ENCODE results near the gene RPL13A. TPM values are rescaled to one million over a fixed set of nuclear protein-coding genes. Genes with fewer than 3 reads are reported as not detected.

Gene RPL13A
- total and polyA plus RNA-seq, 9 of the 15 experiments (the other 6 are each of a cell fraction or from before 2014, with no cell fraction given), result 1,744 to 5,482 (median 2,949) TPM

GRCh38 chr19:49463960-49464740, 23.3 kb upstream of the RPL13A start:
- WGBS (ENCODE audit: insufficient coverage, low coverage, missing lambda C conversion rate), result 95% methylated on average over 33 of the region's 39 CpGs
- Histone ChIP-seq H3K36me3 (ENCODE audit: control insufficient read depth, insufficient read depth, low read length) (peaks cover 43% of the 10 kb centered on the region; the same call in 2 of the 3 replicates), H3K4me2 (ENCODE audit: insufficient read depth, low read length) (no peak overlapping the region), H3K27me3 (ENCODE audit: control insufficient read depth in 2 of 2, insufficient read depth in 2 of 2, low read length in 2 of 2) (no peaks in the 10 kb centered on the region), H3K4me1 (replicated peaks in 1 of 2; ENCODE audit: control insufficient read depth in 2 of 2, insufficient read depth in 2 of 2, low read length in 2 of 2) (peaks cover 3 to 22% of the 10 kb centered on the region in 2 experiments; a peak in 4 of 5 replicates), H3K9me3 (replicated peaks; ENCODE audit: control insufficient read depth, insufficient read depth, low read depth, low read length) (no peaks in the 10 kb centered on the region), H3K9me1 (ENCODE audit: control insufficient read depth, insufficient read depth, low read length) (no peaks in the 10 kb centered on the region), H3K4me3 (no peak overlapping the region), H2AFZ (ENCODE audit: low read depth, low read length) (no peak overlapping the region), H3K27ac (ENCODE audit: extremely low read depth, low read depth, low read length) (no peak overlapping the region), H4K20me1 (replicated peaks; ENCODE audit: control insufficient read depth, insufficient read depth, low read length) (peaks cover 3% of the 10 kb centered on the region; the same call in 1 of the 2 replicates), H3K9ac (ENCODE audit: insufficient read depth in 1 of 2, low read depth in 2 of 2, low read length in 2 of 2) (no peak overlapping the region), H3K79me2 (ENCODE audit: control insufficient read depth, insufficient read depth, low read length) (no peaks in the 10 kb centered on the region)
- DNase-seq (ENCODE audit: extremely low read depth in 1 of 4, low spot score in 3 of 4), result no peak
- TF ChIP-seq, protein P1, sequence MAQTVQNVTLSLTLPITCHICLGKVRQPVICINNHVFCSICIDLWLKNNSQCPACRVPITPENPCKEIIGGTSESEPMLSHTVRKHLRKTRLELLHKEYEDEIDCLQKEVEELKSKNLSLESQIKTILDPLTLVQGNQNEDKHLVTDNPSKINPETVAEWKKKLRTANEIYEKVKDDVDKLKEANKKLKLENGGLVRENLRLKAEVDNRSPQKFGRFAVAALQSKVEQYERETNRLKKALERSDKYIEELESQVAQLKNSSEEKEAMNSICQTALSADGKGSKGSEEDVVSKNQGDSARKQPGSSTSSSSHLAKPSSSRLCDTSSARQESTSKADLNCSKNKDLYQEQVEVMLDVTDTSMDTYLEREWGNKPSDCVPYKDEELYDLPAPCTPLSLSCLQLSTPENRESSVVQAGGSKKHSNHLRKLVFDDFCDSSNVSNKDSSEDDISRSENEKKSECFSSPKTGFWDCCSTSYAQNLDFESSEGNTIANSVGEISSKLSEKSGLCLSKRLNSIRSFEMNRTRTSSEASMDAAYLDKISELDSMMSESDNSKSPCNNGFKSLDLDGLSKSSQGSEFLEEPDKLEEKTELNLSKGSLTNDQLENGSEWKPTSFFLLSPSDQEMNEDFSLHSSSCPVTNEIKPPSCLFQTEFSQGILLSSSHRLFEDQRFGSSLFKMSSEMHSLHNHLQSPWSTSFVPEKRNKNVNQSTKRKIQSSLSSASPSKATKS (CRISPR knock-in tag; IDR thresholded peaks at IDR 0.05), result no peak
- TF ChIP-seq CHCHD3 (CRISPR knock-in tag; IDR thresholded peaks at IDR 0.05) (no peak), HOXB6 (CRISPR knock-in tag; IDR thresholded peaks at IDR 0.05; ENCODE audit: borderline replicate concordance) (no peak), ZNF184 (CRISPR knock-in tag; IDR thresholded peaks at IDR 0.05) (no peak), KLF13 (tag; IDR thresholded peaks at IDR 0.05; ENCODE audit: borderline replicate concordance, low read depth) (no peak), ZNF224 (CRISPR knock-in tag; IDR thresholded peaks at IDR 0.05) (no peak), POLR2G (IDR thresholded peaks at IDR 0.05; ENCODE audit: low read depth, low read length) (peak; percentile 32; the same call in 1 of the 2 replicates), RBFOX2 (IDR thresholded peaks at IDR 0.05; ENCODE audit: low read depth, low read length) (peak; percentile 39; the same call in 1 of the 2 replicates), ZNF232 (CRISPR knock-in tag; IDR thresholded peaks at IDR 0.05) (no peak), FIP1L1 (IDR thresholded peaks at IDR 0.05; ENCODE audit: low read depth, low read length, poor library complexity, severe bottlenecking) (no peak)
- TF ChIP-seq, protein P2, sequence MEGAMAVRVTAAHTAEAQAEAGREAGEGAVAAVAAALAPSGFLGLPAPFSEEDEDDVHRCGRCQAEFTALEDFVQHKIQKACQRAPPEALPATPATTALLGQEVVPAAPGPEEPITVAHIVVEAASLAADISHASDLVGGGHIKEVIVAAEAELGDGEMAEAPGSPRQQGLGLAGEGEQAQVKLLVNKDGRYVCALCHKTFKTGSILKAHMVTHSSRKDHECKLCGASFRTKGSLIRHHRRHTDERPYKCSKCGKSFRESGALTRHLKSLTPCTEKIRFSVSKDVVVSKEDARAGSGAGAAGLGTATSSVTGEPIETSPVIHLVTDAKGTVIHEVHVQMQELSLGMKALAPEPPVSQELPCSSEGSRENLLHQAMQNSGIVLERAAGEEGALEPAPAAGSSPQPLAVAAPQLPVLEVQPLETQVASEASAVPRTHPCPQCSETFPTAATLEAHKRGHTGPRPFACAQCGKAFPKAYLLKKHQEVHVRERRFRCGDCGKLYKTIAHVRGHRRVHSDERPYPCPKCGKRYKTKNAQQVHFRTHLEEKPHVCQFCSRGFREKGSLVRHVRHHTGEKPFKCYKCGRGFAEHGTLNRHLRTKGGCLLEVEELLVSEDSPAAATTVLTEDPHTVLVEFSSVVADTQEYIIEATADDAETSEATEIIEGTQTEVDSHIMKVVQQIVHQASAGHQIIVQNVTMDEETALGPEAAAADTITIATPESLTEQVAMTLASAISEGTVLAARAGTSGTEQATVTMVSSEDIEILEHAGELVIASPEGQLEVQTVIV (CRISPR knock-in tag; IDR thresholded peaks at IDR 0.05; ENCODE audit: borderline replicate concordance), result no peak
- TF ChIP-seq, protein P3, sequence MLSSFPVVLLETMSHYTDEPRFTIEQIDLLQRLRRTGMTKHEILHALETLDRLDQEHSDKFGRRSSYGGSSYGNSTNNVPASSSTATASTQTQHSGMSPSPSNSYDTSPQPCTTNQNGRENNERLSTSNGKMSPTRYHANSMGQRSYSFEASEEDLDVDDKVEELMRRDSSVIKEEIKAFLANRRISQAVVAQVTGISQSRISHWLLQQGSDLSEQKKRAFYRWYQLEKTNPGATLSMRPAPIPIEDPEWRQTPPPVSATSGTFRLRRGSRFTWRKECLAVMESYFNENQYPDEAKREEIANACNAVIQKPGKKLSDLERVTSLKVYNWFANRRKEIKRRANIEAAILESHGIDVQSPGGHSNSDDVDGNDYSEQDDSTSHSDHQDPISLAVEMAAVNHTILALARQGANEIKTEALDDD (IDR thresholded peaks at IDR 0.05), result no peak
- ChIA-PET POLR2A (interaction anchor here (1.8 kb wide), 1 partner anchor 10 kb away, joined by 6 read pairs; the partner anchor contains the start of gene ALDH16A1), CTCF (ENCODE audit: low intra/inter-chr PET ratio) (no interaction called here)
- BruUV-seq (replicated peaks), result no TSS peak
- FAIRE-seq, result no peak
- in situ Hi-C loops (cut with MboI), result no loop called here
- ATAC-seq, result no peak
- intact Hi-C loops (cut with micrococcal nuclease), result no loop called here
